Choroid plexus epithelial cell (primary cell): ENCODE data around the gene BARHL1.
A peak's percentile ranks its signal among the peaks of the same experiment; 100 is the strongest.

Source experiments
- DNase-seq: peaks from one replicate; pipeline ENCODE4 v3.0.0-alpha.2; 2010; ENCODE audit warnings: low read depth
- H3K4me3 ChIP-seq: 2 replicates; pipeline ENCODE4 v1.5.1; 2011; ENCODE audit warnings: low read depth, mild to moderate bottlenecking, control low read depth, low read length, moderate library complexity
- CTCF ChIP-seq: conservative IDR thresholded peaks from 2 replicates; pipeline ENCODE4 v1.5.1; 2011; ENCODE audit warnings: low read depth, mild to moderate bottlenecking, control low read depth, inconsistent platforms, low read length, moderate library complexity

Gene BARHL1

DNA sequence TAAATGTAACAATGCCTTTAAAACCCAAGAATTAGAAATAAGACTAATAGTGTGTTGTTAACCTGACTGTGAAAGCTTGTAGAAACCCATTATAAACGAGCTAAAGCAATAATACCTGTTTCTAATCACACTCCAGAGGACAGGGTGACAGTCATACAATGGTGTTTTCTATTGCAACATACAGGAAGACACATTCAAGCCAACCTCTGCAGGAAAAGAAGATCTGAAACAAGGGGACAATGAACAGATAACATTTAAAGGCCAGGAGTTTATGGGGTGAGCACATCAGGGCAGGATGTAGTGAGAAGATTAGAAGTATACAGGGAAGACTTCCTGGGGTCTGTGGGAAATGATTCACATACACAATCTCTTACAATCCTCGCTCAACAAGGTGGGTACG, 13.8 kb downstream of the BARHL1 start:
- H3K4me3 ChIP-seq, result no peak overlapping the region
- no peak for DNase-seq
- no peak for TF ChIP-seq CTCF

DNA sequence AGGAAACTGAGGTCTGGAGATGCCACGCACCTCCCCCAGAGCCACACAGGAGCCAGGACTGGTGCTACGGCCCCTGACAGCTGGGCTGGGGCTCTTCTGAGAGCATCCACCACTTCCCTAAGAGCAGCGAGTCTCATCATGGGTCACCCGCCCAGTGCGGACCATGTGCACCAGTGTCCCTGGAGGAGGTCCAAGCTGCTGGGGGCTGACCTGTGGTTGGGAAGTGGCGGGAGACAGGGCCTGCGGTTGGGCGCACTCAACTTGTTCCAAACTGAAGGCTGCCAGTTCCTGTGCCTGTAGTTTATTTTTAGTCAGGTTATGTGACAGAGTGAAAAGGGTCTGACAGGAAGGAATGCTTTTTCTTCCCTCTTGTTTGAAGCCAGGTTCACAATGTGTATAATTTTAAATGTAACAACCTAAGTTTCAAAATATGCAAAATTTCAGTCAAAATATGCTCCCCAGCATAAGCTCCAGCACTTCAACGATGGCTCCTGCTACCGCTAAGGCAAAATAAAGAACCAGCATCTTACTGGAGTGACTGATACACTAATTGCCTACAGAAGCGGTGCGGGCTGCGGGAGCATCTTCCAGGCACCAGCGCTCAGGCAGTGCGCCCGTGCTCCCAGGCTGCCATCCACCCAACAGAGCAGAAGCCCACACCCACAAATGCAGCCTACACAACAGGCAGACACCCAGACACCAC, 14.8 kb downstream of the BARHL1 start:
- H3K4me3 ChIP-seq, result no peak overlapping the region
- no peak for TF ChIP-seq CTCF
- DNase-seq, result peak; percentile 76

- TF ChIP-seq CTCF, result no peak
- no peak for DNase-seq
- H3K4me3 ChIP-seq, result no peak overlapping the region
Observed at GRCh38 chr9:132600326-132600984, 18.0 kb downstream of the BARHL1 start.

DNA sequence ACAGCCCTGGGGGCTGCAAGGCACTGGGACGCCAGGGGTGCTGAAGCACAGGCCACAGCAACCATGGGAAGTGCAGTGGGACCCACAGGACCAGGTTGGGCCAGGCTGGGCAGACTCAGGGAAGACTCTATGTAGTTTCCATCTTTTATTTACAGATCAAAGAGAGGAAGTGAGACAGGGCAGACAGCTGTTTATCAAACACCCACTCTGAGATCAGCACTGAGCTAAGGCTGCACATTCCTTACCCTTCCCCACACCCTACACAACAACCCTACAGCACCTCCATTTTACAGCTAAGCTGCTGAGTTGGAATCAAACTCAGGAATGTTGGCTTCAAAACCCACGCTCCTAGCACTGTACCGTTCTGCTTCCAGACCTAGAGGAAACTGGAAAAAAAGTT, 19.8 kb downstream of the BARHL1 start:
- TF ChIP-seq CTCF, result no peak
- no peak overlapping the region for H3K4me3 ChIP-seq
- peak; percentile 17 for DNase-seq

GRCh38 chr9:132605387-132605786, 23.0 kb downstream of the BARHL1 start:
- no peak for TF ChIP-seq CTCF
- DNase-seq, result no peak
- no peak overlapping the region for H3K4me3 ChIP-seq

DNA sequence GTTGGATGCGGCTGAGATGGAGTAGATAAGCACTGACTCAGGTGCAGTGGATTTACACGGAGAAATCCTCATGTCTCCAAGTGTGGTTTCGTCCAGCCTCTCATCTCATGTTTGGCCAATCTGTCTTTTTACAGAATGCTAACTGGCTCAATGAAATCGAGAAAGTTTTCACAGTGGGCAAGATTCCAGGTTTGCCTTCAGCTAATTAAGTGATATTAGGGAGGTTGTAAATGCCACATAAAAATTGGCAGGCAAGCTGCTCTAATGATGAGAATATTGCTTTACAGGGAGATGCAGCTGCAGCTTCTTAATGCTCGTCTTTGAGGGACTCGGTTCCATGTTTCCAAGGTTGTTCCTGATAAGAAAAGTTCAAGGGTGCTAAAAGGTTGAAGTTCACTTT, 23.7 kb downstream of the BARHL1 start:
- TF ChIP-seq CTCF, result no peak
- no peak overlapping the region for H3K4me3 ChIP-seq
- no peak for DNase-seq

DNA sequence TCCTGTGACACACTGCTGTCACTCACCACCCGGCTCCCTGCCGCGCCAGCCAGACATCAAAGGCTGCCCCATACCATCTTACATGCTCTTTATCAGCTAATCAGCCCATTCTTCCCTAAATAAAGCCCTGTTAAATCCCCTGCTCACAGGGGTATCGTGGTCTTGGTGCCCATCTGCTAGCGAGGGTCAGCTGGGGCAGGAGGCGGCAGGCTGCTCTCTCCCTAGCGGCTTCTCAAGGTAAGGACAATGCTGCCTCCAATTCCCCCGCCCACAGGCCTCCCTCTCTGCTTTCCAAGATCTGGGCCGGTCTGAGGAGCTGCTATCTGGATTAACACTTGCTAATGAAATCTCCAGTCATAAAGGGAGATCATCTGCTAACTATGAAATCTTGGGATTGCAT, 26.8 kb downstream of the BARHL1 start:
- H3K4me3 ChIP-seq, result no peak overlapping the region
- no peak for DNase-seq
- TF ChIP-seq CTCF, result no peak
